Lung (tissue), 12 donors: ENCODE results near the gene HECTD4. TPM values are rescaled to one million over a fixed set of nuclear protein-coding genes. Genes with fewer than 3 reads are reported as not detected.
"Not testable (repeated sequence)": the region's sequence is repeated elsewhere in the genome, so short reads cannot be mapped to it uniquely, and the experiment has no call there.

Experiments
- ATAC-seq: fragments of 200-7000 bp; cut with Tn5 transposase; one replicate; pipeline ENCODE4 v1.9.1; 2020; ENCODE audit warnings: moderate number of reproducible peaks; ENCODE audit not compliant: insufficient read depth, low FRiP score
- DNase-seq, 3 donors: peaks; one replicate each; pipeline ENCODE4 v3.0.0-alpha.2; 2013 to 2017
- H3K27ac ChIP-seq, 2 donors: one replicate each; pipeline ENCODE4 v1.5.1; 2013; ENCODE audit warnings: mild to moderate bottlenecking in 2 of 2, moderate library complexity in 2 of 2, control low read depth in 1 of 2, inconsistent platforms in 1 of 2, low read depth in 1 of 2, low read length in 1 of 2
- H3K27me3 ChIP-seq, 3 donors: one replicate each; pipeline ENCODE4 v1.5.1; 2013; ENCODE audit warnings: low read length in 2 of 3; ENCODE audit not compliant: control insufficient read depth in 3 of 3, insufficient read depth in 3 of 3
- H3K36me3 ChIP-seq, 4 donors: one replicate each; pipeline ENCODE4 v1.5.1; 2013; ENCODE audit warnings: low read length in 4 of 4, mild to moderate bottlenecking in 1 of 4, moderate library complexity in 1 of 4; ENCODE audit not compliant: control insufficient read depth in 4 of 4, insufficient read depth in 4 of 4
- H3K4me1 ChIP-seq, 5 donors: one replicate each; pipeline ENCODE4 v1.5.1; 2013; ENCODE audit warnings: low read length in 5 of 5, mild to moderate bottlenecking in 2 of 5, moderate library complexity in 1 of 5; ENCODE audit not compliant: control insufficient read depth in 5 of 5, insufficient read depth in 5 of 5
- H3K4me3 ChIP-seq: one replicate; pipeline ENCODE4 v1.5.1; 2013; ENCODE audit warnings: mild to moderate bottlenecking, control low read depth, moderate library complexity
- H3K9ac ChIP-seq, 2 donors: one replicate each; pipeline ENCODE4 v1.5.1; 2013; ENCODE audit warnings: low read length in 2 of 2, control low read depth in 1 of 2; ENCODE audit not compliant: insufficient read depth in 1 of 2
- H3K9me3 ChIP-seq, 4 donors: one replicate each; pipeline ENCODE4 v1.5.1; 2013; ENCODE audit warnings: low read length in 3 of 4, mild to moderate bottlenecking in 1 of 4, moderate library complexity in 1 of 4; ENCODE audit not compliant: control insufficient read depth in 4 of 4, insufficient read depth in 3 of 4
- CTCF ChIP-seq: IDR thresholded peaks from 2 replicates; pipeline ENCODE4 v1.5.1; 2012; ENCODE audit warnings: mild to moderate bottlenecking; ENCODE audit errors: control extremely low read depth, extremely low read depth
- WGBS, 2 donors: extraction: QIAGEN DNeasy Blood & Tissue Kit; methylation state at CpG; one replicate each; pipeline ENCODE4 v1.1.7; 2013; 5-methylcytosine and 5-hydroxymethylcytosine counted together
- polyA plus RNA-seq, 2 donors: library from polyadenylated mRNA; stranded (reverse); fragments of 200-250 nt; gene quantifications; one replicate each; pipeline ENCODE4 v1.2.1, GENCODE V29; 2013
- total RNA-seq, 2 donors: library from RNA; depleted of rRNA in 1 of 2; stranded (reverse); fragments of >200 nt in 1 of 2; gene quantifications; one replicate each; pipeline ENCODE4 v1.2.1, GENCODE V29; 2014 to 2021
- donor health status: control.
- donor health status: control.
- donor health status: Bipolar disorder and iron deficiency.
- donor health status: healthy.
- donor health status: DM: yes; HTN: yes; CAD: no.

Gene HECTD4
- total and polyA plus RNA-seq, 4 donors: 4.5 to 96.5 (median 35.7) TPM

- H3K9ac ChIP-seq: no peak overlapping the region
- H3K36me3 ChIP-seq: peaks cover 10 to 29% (median 17%) of the 10 kb centered on the region in 4 donors
- H3K4me3 ChIP-seq: no peak overlapping the region
- H3K27ac ChIP-seq: no peak overlapping the region
- no peak for TF ChIP-seq CTCF
- H3K27me3 ChIP-seq: no peaks in the 10 kb centered on the region
- no peaks in the 10 kb centered on the region for H3K9me3 ChIP-seq
- peaks cover 0 to 16% (median 2%) of the 10 kb centered on the region in 5 donors for H3K4me1 ChIP-seq
- no peak for DNase-seq
- ATAC-seq: no peak
- WGBS, 2 donors: 94 to 97% methylated on average over 14 of the region's 14 CpGs
Observed at GRCh38 chr12:112409906-112410244, 27.6 kb upstream of the HECTD4 start.

- Histone ChIP-seq H3K27me3 (no peaks in the 10 kb centered on the region), H3K36me3 (peaks cover 15 to 29% (median 21%) of the 10 kb centered on the region in 4 donors), H3K9me3 (no peaks in the 10 kb centered on the region), H3K27ac (peak within 1 kb of the TSS; percentile 53 to 96), H3K4me3 (peak within 1 kb of the TSS; percentile 80), H3K4me1 (peaks cover 0 to 16% (median 2%) of the 10 kb centered on the region in 5 donors), H3K9ac (peak within 1 kb of the TSS; percentile 96 to 97)
- TF ChIP-seq CTCF: no peak
- 10 to 12% methylated on average over 46 of the region's 46 CpGs for WGBS, 2 donors
- DNase-seq (peak; percentile 84 to 96 (median 95)), ATAC-seq (peak; percentile 93)
Observed at GRCh38 chr12:112409064-112409905, 27.1 kb upstream of the HECTD4 start, which contains the start of gene RPL6. Gene RPL6 (minus strand): TSS chr12:112409605. CDS start chr12:112408656, 949 bp downstream.

GRCh38 chr12:112408621-112409020, 26.4 kb upstream of the HECTD4 start:
- no peak for TF ChIP-seq CTCF
- DNase-seq (no peak), ATAC-seq (no peak)
- peaks cover 0 to 16% (median 2%) of the 10 kb centered on the region in 5 donors for H3K4me1 ChIP-seq
- H3K27me3 ChIP-seq: no peaks in the 10 kb centered on the region
- H3K27ac ChIP-seq: peak overlapping the region; percentile 53 to 96
- H3K9me3 ChIP-seq: no peaks in the 10 kb centered on the region
- peak overlapping the region; percentile 80 for H3K4me3 ChIP-seq
- WGBS, 2 donors: 19 to 20% methylated on average over 5 of the region's 5 CpGs
- peaks cover 19 to 29% (median 22%) of the 10 kb centered on the region in 4 donors for H3K36me3 ChIP-seq
- peak overlapping the region; percentile 96 to 97 for H3K9ac ChIP-seq

GRCh38 chr12:112407683-112408082, 25.5 kb upstream of the HECTD4 start:
- not testable (repeated sequence) for ATAC-seq, H3K27ac ChIP-seq, DNase-seq

More at GRCh38 chr12:112407683-112408082, 25.5 kb upstream of the HECTD4 start:
- Histone ChIP-seq H3K4me1 (peaks cover 0 to 16% (median 2%) of the 10 kb centered on the region in 5 donors), H3K36me3 (peaks cover 20 to 29% (median 22%) of the 10 kb centered on the region in 4 donors), H3K9ac (peak overlapping the region in 1 of 2 donors; percentile 35)
- 87 to 96% methylated on average over 6 of the region's 6 CpGs for WGBS, 2 donors
- H3K4me3 ChIP-seq, H3K27me3 ChIP-seq, H3K9me3 ChIP-seq: not testable (repeated sequence)
